ENCODE measurements around the gene KERA.

- no peak for TF ChIP-seq CTCF (conservative IDR thresholded peaks at IDR 0.05; ENCODE audit: low read depth, low read length)
- TF ChIP-seq MXI1 (IDR thresholded peaks at IDR 0.05; ENCODE audit: borderline replicate concordance, low read depth, low read length), result no peak
- TF ChIP-seq RFX5 (IDR thresholded peaks at IDR 0.05; ENCODE audit: low read depth, low read length), result no peak
- TF ChIP-seq CEBPB (IDR thresholded peaks at IDR 0.05; ENCODE audit: low read depth, low read length), result no peak
Observed at GRCh38 chr12:91009319-91009950, 48.4 kb downstream of the KERA start.

Measured in IMR-90 (cell line).